SK-N-SH (cell line): ENCODE results near the gene METTL1. TPM values are rescaled to one million over a fixed set of nuclear protein-coding genes. Genes with fewer than 3 reads are reported as not detected.

ENCODE experiments used
- CTCF ChIA-PET: fragments of 300-600, 350-600 bp; formaldehyde crosslinking; extraction: SDS; loops from one replicate; lab custom pipeline; 2021; lab: Yijun Ruan, JAX
- POLR2A ChIA-PET: fragments of 350-600 bp; sonication (Branson Sonifier 250); formaldehyde crosslinking; extraction: SDS; loops from one replicate; lab custom pipeline; 2020; ENCODE audit warnings: antibody characterized with exemption, inconsistent platforms; lab: Yijun Ruan, JAX
- DNase-seq: peaks from one replicate; pipeline ENCODE4 v3.0.0; 2012
- H2AFZ ChIP-seq: fragments of 200-600 bp; sonication (generic); 2 replicates; pipeline ENCODE4 v1.8.1; 2016; ENCODE audit warnings: antibody characterized with exemption, mild to moderate bottlenecking, low read depth
- H3F3A ChIP-seq: fragments of 200-600 bp; sonication (generic); replicated peaks from 2 replicates; pipeline ENCODE3; 2016; ENCODE audit warnings: antibody characterized with exemption, mild to moderate bottlenecking; ENCODE audit not compliant: insufficient read depth
- H3K27ac ChIP-seq, 2 experiments: fragments of 200-500 bp in 1 of 2; fragments of 200-600 bp in 1 of 2; sonication (Bioruptor generic) in 1 of 2; sonication (generic), shearing (Covaris generic) in 1 of 2; 2 replicates each; pipeline versions ENCODE4 v1.5.1 to v1.6.1; 2014 to 2016; ENCODE audit warnings: low read depth in 2 of 2, inconsistent platforms in 1 of 2, low read length in 1 of 2, mild to moderate bottlenecking in 1 of 2, mixed read lengths in 1 of 2
- H3K27me3 ChIP-seq: fragments of 200-600 bp; sonication (generic), shearing (Covaris generic); 2 replicates; pipeline ENCODE4 v1.6.1; 2016; ENCODE audit warnings: mixed run types; ENCODE audit not compliant: insufficient read depth
- H3K36me3 ChIP-seq, 2 experiments: fragments of 200-500 bp in 1 of 2; fragments of 200-600 bp in 1 of 2; sonication (Bioruptor generic) in 1 of 2; sonication (generic) in 1 of 2; replicated peaks in 1 of 2; 2 replicates each; pipeline versions ENCODE3 to v1.5.1; 2014 to 2016; ENCODE audit warnings: low read length in 1 of 2, mild to moderate bottlenecking in 1 of 2; ENCODE audit not compliant: insufficient read depth in 2 of 2, control insufficient read depth in 1 of 2
- H3K4me1 ChIP-seq, 2 experiments: fragments of 200-500 bp in 1 of 2; fragments of 200-600 bp in 1 of 2; sonication (Bioruptor generic) in 1 of 2; sonication (generic), shearing (Covaris generic) in 1 of 2; 2 replicates each; pipeline versions ENCODE4 v1.5.1 to v1.6.1; 2014 to 2016; ENCODE audit warnings: low read depth in 1 of 2, low read length in 1 of 2, mixed run types in 1 of 2; ENCODE audit not compliant: insufficient read depth in 2 of 2, control insufficient read depth in 1 of 2
- H3K4me2 ChIP-seq: fragments of 200-600 bp; sonication (generic), shearing (Covaris generic); 2 replicates; pipeline ENCODE4 v1.6.1; 2017; ENCODE audit warnings: mixed run types
- H3K4me3 ChIP-seq, 2 experiments: fragments of 200-500 bp in 1 of 2; fragments of 200-600 bp in 1 of 2; sonication (Bioruptor generic) in 1 of 2; sonication (generic), shearing (Covaris generic) in 1 of 2; 2 replicates each; pipeline versions ENCODE4 v1.5.1 to v1.8.1; 2014 to 2016; ENCODE audit warnings: low read depth in 2 of 2, inconsistent platforms in 1 of 2, low read length in 1 of 2, mild to moderate bottlenecking in 1 of 2, mixed read lengths in 1 of 2, moderate library complexity in 1 of 2
- H3K79me2 ChIP-seq: fragments of 200-600 bp; sonication (generic); 2 replicates; pipeline ENCODE4 v1.8.1; 2017; ENCODE audit warnings: mild to moderate bottlenecking; ENCODE audit not compliant: insufficient read depth
- H3K9ac ChIP-seq: fragments of 200-600 bp; sonication (generic); 2 replicates; pipeline ENCODE4 v1.6.1; 2017; ENCODE audit warnings: mixed run types
- H3K9me2 ChIP-seq: fragments of 200-600 bp; sonication (generic); 2 replicates; pipeline ENCODE4 v1.6.1; 2017; ENCODE audit warnings: mixed run types
- H3K9me3 ChIP-seq: fragments of 200-600 bp; sonication (generic); 2 replicates; pipeline ENCODE4 v1.6.1; 2017; ENCODE audit warnings: mixed run types, mild to moderate bottlenecking, moderate library complexity
- H4K20me1 ChIP-seq: fragments of 200-600 bp; sonication (generic); 2 replicates; pipeline ENCODE4 v1.6.1; 2017; ENCODE audit warnings: mild to moderate bottlenecking, mixed run types; ENCODE audit not compliant: insufficient read depth
- GABPA ChIP-seq: IDR thresholded peaks from 2 replicates; pipeline ENCODE4 v1.4.0; 2012; ENCODE audit warnings: low read depth, mild to moderate bottlenecking
- NRF1 ChIP-seq: IDR thresholded peaks from 2 replicates; pipeline ENCODE4 v1.6.1; 2012; ENCODE audit warnings: low read depth, mild to moderate bottlenecking, low read length
- RAD21 ChIP-seq: IDR thresholded peaks from 2 replicates; pipeline ENCODE4 v1.6.1; 2012; ENCODE audit warnings: mild to moderate bottlenecking, low read length
- RCOR1 ChIP-seq: fragments of 150-350 bp; IDR thresholded peaks from 2 replicates; pipeline ENCODE4 v1.6.1; 2017; ENCODE audit warnings: antibody characterized with exemption, low read length
- RXRA ChIP-seq: IDR thresholded peaks from 2 replicates; pipeline ENCODE4 v1.4.0; 2012; ENCODE audit warnings: low read depth, mild to moderate bottlenecking, borderline replicate concordance
- SMC3 ChIP-seq: IDR thresholded peaks from 2 replicates; pipeline ENCODE4 v1.6.1; 2012; ENCODE audit warnings: low read depth, low read length, improper control_type of control experiment
- TCF12 ChIP-seq: IDR thresholded peaks from 2 replicates; pipeline ENCODE4 v1.4.0; 2012
- TEAD4 ChIP-seq: IDR thresholded peaks from 2 replicates; pipeline ENCODE4 v1.4.0; 2012; ENCODE audit warnings: mild to moderate bottlenecking, borderline replicate concordance; ENCODE audit not compliant: insufficient read depth
- WGBS: methylation state at CpG from one replicate; pipeline ENCODE4 v1.1.6; 2017; ENCODE audit warnings: low lambda C conversion rate; 5-methylcytosine and 5-hydroxymethylcytosine counted together
- polyA plus RNA-seq, 3 experiments: library from polyadenylated mRNA; depleted of rRNA; stranded (reverse); fragments of >200 nt; gene quantifications; 2 replicates each; pipeline ENCODE4 v1.2.3, GENCODE V29; 2012
- TF ChIP-seq, protein P1 (sequence below): fragments of 150-350 bp; IDR thresholded peaks from 2 replicates; pipeline ENCODE4 v1.6.1; 2016; ENCODE audit warnings: mild to moderate bottlenecking, low read depth, low read length
- TF ChIP-seq, protein P2 (sequence below): IDR thresholded peaks from 2 replicates; pipeline ENCODE4 v1.4.0; 2012; ENCODE audit warnings: low read depth, borderline replicate concordance
- TF ChIP-seq, protein P3 (sequence below): IDR thresholded peaks from 2 replicates; pipeline ENCODE4 v1.4.0; 2012; ENCODE audit warnings: low read depth, borderline replicate concordance
- TF ChIP-seq, protein P4 (sequence below): IDR thresholded peaks from 2 replicates; pipeline ENCODE4; 2012
- TF ChIP-seq, protein P5 (sequence below): fragments of 150-350 bp; IDR thresholded peaks from 2 replicates; pipeline ENCODE4 v1.6.1; 2017; ENCODE audit warnings: antibody characterized with exemption, low read length, low read depth, borderline replicate concordance

The METTL1 gene
- polyA plus RNA-seq, 1 of the 3 experiments (the other 2 are of a cell fraction), result 28.0 TPM

DNA sequence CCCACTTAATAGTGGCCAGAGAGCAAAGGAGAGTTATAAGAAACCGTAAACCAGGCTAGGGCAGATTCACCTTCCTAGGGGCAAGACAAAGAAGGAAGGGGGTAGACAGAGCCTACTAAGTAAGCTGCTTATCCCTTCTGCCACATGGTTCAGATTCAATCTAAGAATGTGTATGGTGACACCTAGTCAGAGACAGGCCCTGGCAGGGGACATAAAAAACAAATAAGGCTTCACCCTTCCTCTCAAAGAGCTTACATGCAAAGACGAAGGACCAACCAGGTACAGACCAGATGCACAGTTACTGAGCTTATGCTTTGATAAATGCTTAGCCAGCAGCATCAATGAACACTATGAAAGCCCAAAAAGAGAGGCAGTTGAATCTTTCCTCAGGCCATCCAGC lies 9.4 kb downstream of the METTL1 start:
- peaks cover 0 to 24% of the 10 kb centered on the region in 2 experiments; a peak in 1 of 4 replicates for H3K4me1 ChIP-seq
- no peak overlapping the region for H3K4me3 ChIP-seq
- DNase-seq, result no peak
- no peak overlapping the region for H3K27ac ChIP-seq
- no peaks in the 10 kb centered on the region for H3K9me2 ChIP-seq
- H3K36me3 ChIP-seq, result peaks cover 3 to 20% of the 10 kb centered on the region in 2 experiments
- H3K4me2 ChIP-seq, result no peak overlapping the region
- POLR2A ChIA-PET, result no interaction called here
- CTCF ChIA-PET, result interaction anchor here (1.5 kb wide), 1 partner anchor 21 kb away, joined by 4 read pairs; the partner anchor contains the start of gene TSFM
- peaks cover 11% of the 10 kb centered on the region for H3F3A ChIP-seq
- H3K9ac ChIP-seq, result no peak overlapping the region
- H3K9me3 ChIP-seq, result no peaks in the 10 kb centered on the region
- TF ChIP-seq SMC3 (no peak), TCF12 (no peak), TEAD4 (no peak)
- TF ChIP-seq, protein P1, sequence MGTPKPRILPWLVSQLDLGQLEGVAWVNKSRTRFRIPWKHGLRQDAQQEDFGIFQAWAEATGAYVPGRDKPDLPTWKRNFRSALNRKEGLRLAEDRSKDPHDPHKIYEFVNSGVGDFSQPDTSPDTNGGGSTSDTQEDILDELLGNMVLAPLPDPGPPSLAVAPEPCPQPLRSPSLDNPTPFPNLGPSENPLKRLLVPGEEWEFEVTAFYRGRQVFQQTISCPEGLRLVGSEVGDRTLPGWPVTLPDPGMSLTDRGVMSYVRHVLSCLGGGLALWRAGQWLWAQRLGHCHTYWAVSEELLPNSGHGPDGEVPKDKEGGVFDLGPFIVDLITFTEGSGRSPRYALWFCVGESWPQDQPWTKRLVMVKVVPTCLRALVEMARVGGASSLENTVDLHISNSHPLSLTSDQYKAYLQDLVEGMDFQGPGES, result no peak
- TF ChIP-seq, all 33 proteins: peak for 0
- no peaks in the 10 kb centered on the region; the same call in 1 of the 2 replicates for H3K27me3 ChIP-seq
- H4K20me1 ChIP-seq, result peaks cover 7% of the 10 kb centered on the region
- H2AFZ ChIP-seq, result no peak overlapping the region
- no peaks in the 10 kb centered on the region for H3K79me2 ChIP-seq
- 82% methylated on average over 2 of the region's 2 CpGs for WGBS

DNA sequence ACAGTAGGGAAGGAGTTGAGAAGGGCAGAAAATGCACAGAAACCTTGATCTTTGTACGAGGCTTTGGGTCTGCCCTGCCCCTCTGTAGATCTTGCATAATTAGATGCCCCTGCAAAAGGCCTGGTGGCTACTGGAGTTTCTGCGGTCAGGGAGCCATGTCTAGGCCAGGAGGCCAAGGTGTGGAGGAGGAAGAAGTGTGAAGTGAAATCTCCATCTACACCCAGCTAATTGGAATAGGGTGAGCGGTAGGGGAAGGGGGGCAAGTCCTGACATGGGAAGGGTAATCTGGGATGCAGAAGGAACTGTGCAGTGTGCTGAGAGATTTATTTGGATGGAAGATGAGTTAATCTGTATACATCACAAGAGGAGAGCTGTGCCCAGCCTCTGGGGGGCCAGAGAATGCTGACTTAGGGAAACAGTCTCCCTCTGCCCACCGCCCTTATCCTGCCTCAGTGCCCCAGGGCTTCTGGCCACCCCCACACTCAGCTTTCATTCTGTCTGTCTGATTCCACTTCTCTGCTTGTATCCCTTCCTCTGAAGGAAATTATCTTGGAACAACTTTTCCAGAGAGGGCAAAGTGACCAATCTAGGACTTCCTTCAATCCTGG lies 10.4 kb downstream of the METTL1 start:
- DNase-seq, result no peak
- Histone ChIP-seq H3K27ac (no peak overlapping the region), H3F3A (peaks cover 11% of the 10 kb centered on the region), H3K4me2 (no peak overlapping the region), H3K9me3 (no peaks in the 10 kb centered on the region), H3K36me3 (peaks cover 3 to 20% of the 10 kb centered on the region in 2 experiments), H4K20me1 (peaks cover 7% of the 10 kb centered on the region), H3K9me2 (no peaks in the 10 kb centered on the region), H3K9ac (no peak overlapping the region), H2AFZ (no peak overlapping the region), H3K79me2 (no peaks in the 10 kb centered on the region; the same call in 1 of the 2 replicates), H3K4me3 (no peak overlapping the region), H3K4me1 (peaks cover 0 to 22% of the 10 kb centered on the region in 2 experiments; a peak in 1 of 4 replicates), H3K27me3 (no peaks in the 10 kb centered on the region; the same call in 1 of the 2 replicates)
- 81% methylated on average over 4 of the region's 4 CpGs for WGBS
- ChIA-PET CTCF (interaction anchor here (1.3 to 1.5 kb wide), 2 partner anchors 22 to 40 kb away, joined by 3 to 4 read pairs; partner anchors contain the start of gene TSFM), POLR2A (no interaction called here)
- TF ChIP-seq RXRA (no peak), GABPA (no peak), RCOR1 (no peak), NRF1 (no peak), SMC3 (no peak), RAD21 (no peak)
- TF ChIP-seq, protein P2, sequence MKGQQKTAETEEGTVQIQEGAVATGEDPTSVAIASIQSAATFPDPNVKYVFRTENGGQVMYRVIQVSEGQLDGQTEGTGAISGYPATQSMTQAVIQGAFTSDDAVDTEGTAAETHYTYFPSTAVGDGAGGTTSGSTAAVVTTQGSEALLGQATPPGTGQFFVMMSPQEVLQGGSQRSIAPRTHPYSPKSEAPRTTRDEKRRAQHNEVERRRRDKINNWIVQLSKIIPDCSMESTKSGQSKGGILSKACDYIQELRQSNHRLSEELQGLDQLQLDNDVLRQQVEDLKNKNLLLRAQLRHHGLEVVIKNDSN, result no peak
- TF ChIP-seq, protein P3, sequence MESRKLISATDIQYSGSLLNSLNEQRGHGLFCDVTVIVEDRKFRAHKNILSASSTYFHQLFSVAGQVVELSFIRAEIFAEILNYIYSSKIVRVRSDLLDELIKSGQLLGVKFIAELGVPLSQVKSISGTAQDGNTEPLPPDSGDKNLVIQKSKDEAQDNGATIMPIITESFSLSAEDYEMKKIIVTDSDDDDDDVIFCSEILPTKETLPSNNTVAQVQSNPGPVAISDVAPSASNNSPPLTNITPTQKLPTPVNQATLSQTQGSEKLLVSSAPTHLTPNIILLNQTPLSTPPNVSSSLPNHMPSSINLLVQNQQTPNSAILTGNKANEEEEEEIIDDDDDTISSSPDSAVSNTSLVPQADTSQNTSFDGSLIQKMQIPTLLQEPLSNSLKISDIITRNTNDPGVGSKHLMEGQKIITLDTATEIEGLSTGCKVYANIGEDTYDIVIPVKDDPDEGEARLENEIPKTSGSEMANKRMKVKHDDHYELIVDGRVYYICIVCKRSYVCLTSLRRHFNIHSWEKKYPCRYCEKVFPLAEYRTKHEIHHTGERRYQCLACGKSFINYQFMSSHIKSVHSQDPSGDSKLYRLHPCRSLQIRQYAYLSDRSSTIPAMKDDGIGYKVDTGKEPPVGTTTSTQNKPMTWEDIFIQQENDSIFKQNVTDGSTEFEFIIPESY, result no peak
- TF ChIP-seq, protein P4, sequence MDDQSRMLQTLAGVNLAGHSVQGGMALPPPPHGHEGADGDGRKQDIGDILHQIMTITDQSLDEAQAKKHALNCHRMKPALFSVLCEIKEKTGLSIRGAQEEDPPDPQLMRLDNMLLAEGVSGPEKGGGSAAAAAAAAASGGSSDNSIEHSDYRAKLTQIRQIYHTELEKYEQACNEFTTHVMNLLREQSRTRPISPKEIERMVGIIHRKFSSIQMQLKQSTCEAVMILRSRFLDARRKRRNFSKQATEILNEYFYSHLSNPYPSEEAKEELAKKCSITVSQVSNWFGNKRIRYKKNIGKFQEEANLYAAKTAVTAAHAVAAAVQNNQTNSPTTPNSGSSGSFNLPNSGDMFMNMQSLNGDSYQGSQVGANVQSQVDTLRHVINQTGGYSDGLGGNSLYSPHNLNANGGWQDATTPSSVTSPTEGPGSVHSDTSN, result no peak
- TF ChIP-seq, protein P5, sequence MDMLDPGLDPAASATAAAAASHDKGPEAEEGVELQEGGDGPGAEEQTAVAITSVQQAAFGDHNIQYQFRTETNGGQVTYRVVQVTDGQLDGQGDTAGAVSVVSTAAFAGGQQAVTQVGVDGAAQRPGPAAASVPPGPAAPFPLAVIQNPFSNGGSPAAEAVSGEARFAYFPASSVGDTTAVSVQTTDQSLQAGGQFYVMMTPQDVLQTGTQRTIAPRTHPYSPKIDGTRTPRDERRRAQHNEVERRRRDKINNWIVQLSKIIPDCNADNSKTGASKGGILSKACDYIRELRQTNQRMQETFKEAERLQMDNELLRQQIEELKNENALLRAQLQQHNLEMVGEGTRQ, result no peak
